ENCODE measurements around the gene GPA33.

Gene GPA33, protein sequence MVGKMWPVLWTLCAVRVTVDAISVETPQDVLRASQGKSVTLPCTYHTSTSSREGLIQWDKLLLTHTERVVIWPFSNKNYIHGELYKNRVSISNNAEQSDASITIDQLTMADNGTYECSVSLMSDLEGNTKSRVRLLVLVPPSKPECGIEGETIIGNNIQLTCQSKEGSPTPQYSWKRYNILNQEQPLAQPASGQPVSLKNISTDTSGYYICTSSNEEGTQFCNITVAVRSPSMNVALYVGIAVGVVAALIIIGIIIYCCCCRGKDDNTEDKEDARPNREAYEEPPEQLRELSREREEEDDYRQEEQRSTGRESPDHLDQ

DNA sequence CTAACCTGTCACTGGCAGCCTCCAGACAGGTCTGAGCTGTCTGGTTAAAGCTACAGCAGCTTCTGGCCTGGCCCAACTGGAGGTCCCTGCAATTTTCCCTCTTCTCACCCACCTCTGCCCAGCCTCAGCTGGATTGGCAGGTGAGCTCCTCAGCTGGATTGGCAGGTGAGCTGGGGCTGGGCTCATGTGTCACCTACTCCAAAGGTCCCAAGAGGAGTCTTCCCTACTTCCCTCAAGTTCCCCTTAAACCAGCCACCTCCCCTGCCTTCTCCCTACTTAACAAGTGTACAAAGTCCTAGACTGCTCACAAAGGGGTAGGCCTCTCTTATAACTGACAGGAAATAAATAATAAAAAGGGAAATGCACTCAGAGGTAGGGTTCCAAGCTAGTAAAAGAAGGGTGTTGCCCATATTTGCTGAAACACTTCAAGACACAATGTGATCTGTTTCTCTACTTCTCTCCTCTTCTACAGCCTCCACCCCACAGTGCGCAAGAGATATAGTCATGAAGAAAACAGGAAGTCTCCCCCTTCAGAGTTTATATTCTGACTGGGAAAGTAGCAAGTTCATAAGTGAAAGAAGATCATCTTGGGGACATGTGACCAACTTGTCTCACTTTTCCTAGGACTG is at the start of gene GPA33:
TSS of gene GPA33 (minus strand) at position 64 of the 629 bp plus-strand sequence. CDS start 90 bp downstream, outside the sequence.
- no peak for DNase-seq

DNA sequence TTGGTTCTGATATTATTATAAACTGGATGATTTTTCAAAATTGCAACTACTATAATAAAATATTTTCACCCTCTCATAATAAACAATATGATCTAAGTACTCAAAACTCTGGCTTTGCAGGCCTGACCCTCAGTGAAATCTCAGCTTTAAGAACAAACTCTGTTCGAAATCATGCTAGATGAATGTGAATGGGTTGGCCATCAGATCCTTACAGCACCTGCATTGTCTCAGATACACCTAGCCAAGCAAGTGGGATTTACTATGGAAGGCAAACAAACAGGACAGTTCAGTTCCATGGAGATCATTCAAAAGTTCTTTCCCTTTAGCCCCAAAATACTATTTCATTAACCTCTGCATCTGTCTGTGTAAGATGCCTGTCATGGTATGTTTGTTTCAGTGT is 48.5 kb upstream of the GPA33 start:
- DNase-seq: no peak

DNA sequence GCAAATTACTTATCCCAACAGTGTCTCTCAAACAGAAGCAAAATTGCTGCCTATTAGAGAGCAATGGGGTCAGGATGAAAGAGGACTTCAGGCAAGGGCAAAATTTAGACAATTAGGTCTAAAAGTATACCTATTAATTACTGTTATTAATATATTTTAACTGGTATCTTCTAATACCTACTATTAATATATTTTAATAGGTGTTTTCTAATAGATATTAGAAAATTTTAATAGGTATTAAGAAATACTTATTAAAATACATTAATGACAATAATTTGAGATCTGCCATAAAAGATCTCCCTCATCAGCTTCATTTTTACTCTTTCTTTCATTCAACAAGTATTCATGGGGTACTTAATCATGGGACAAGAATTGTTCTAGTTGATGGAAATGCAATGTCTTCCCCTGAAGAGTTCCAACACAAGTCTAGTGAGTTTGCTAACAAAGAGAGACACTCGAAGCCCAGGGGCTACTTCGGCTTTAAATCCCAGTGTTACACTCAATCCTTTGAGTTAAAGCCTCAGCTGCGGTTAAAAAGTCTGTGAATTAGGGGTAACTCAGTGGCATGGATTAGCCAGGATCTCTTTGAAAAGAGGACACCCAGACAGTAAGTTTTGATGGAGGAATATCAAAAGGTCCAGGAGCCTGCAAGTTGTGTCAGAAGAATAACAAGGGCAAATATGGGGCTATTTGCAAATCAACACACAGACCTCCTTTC is 47.8 kb upstream of the GPA33 start:
- no peak for DNase-seq

DNA sequence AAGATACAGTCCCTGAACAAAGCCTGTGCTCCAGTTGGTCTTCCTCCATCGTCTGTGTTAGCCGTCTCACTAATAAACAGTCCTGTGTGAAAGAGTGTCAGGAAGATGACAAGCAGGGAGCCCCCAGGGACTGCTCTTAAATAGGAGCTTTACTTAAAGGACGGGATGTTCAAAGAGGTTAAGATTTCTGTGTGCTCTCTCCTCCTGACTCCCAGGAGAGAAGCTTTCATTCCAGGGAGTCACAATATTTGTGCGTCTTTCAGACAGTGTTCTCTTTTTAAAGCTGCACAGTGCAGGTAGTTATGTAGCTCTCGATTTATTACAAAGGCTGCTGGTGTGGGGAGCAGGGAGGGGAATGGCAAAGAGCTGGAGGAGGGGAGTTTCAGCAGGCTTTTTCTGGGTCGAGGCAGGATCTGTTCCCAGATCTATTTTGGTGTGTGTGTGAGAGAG is 47.2 kb upstream of the GPA33 start:
- DNase-seq: no peak

DNA sequence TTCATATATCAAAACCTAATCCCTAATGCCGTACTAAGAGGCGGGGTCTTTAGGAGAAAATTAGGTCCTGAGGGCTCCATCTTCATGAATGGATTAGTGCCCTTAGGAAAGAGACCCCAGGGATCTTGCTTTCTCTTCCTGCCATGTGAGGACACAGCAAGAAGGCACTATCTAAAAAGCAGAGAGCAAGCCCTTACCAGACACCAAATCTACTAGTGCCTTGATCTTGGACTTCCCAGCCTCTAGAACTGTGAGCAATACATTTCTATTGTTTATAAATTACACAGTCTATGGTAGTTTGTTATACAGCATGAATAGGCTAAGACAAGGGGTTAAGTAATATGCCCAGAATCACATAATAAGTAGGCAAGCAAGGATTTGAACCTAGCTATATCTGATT is 46.6 kb upstream of the GPA33 start:
- DNase-seq: no peak

DNA sequence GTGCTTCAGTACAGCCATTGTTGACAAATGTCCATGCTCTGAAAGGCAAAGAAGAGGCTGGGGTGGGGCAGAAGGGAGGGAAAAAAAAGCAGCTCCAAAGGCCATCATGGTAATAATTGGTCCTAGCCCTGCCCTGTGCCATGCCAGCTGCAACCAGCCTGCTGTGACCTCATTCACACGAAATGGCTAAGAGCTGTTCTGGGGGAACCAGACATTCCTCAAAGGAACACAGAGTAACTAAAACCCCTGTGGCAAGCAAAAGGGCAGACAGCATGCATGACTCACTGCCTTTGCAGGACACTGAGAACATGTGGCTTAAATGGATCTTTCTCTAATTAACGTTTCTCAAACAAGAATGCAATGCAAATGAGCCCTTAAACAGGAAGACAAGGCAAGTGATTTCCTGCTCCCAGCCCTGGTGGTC is 46.0 kb upstream of the GPA33 start:
- DNase-seq: no peak

DNA sequence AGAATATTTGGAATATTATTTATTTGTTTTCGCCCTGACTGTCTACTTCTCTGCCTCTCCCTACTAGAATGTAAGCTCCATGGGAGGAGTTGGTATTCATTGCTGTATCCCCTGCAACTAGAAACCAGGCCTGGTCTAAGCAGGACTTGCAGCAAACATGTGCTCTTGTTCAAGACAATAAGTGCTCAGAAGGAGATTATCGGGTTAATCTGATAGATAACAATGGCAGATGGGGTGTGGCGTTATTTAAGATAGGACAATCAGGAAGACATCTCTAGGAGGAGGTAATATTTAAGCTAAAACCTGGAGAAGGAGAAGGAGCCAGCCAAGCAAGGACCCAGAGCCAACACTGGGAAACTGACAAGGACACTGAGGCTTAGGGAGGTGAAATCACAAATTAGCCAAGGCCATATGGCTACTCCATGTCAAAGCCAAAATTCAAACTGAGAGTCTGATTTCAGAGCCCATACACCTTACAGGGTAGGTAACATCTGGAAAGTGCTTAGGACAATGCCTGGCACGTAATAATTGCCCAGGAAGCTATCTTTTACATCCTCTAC is 45.2 kb upstream of the GPA33 start:
- DNase-seq: no peak

DNA sequence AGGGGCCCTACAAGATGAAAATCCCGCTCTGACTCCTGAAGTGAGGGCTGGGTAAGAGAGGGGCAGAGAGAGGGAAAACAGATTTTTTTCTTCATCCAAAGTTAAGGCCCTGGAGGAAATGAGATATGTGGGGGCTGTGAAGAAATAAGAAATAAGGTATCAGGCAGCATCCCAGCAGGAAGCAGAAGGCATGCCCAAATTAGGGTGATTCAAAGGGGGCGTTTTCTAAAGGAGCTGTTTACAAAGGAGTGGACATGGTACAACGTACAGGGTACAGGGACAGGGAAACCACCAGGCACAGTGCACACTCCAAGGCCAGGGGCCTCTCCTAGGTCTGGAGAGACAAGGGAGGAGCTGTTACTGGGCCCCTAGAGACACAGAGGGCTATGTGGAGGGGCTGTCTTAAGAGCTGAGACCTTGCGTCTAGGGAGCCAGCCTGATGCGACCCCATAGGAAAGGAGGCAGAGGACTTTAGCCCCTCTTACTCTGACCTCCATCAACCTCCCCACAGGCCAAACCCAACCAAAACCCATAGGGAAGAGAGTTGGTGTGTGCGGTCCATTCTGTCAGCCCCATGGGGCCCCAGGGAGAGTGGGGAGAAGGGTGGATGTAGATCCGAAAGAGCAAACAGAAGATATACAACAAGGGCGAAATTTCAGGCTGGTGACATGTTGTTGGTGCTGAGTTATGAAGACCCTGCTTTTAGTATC is 42.3 kb upstream of the GPA33 start:
- no peak for DNase-seq

DNA sequence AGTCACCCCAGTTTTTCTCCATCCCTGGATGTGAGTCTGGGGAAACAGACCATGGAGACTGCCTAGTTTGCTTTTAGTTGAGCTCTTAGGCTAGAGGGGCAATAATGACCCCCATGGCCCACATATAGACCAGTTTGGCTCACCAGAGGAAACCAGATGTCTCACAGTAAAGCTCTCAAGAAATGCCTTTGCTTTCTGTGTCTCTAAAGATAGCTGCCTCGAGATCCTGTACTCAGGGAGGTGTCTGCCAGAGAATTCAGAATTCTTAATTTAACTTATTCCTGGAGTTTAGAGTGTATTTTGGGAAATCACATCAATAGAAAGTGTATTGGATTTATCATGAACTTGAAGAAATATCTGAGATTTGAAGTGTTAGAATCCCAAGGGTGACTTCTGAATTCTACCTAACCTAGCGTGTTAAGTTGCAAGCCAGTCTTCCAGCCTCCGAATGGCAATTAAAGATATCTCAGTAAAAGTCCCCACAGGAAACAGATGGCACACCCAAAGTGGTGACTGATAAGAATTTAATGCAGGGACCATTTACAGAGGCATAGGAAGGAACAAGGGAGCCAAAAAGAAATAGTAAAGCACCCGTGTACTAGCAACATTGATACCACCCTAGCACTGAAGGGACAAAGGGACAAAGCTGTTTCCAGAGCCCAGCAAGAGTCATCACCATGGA is 40.8 kb upstream of the GPA33 start:
- no peak for DNase-seq

DNA sequence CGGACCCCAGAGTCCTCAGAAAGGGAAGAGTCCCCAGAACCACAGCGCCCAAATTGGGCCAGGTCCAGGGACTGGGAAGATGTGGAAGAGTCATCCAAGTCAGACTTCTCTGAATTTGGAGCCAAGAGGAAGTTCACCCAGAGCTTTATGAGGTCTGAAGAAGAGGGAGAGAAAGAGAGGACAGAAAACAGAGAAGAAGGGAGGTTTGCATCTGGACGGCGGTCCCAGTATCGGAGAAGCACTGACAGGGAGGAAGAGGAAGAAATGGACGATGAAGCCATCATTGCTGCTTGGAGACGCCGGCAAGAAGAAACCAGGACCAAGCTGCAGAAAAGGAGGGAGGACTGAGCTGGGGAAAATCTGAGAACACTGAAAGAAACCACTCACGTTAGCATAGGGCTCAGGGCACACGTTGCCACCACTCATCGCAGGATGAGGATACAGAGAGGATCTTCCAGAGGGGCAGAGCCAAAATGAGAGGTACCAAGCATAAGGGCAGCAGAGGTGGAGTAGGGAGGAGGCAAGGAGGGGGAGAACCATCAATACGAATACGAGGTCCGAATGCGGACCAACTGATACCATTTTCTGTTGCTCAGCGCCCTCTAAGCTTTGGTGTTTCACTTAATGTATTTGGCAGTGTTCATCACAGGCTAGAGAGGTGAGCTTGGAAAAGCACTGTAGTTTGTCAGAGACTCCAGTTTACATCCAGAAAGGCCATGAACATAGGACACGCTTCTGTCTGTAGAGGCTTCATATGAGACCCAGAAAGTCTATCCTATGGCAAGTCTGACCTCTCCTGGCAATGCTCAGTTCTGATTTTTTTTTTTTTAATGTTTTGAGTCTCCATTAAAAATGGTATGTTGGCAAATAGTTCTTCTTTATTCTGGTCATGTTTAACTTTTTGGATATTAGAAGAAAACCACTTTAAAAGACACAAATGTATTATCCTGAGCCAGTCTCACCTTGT is 38.4 kb upstream of the GPA33 start:
- DNase-seq: no peak

DNA sequence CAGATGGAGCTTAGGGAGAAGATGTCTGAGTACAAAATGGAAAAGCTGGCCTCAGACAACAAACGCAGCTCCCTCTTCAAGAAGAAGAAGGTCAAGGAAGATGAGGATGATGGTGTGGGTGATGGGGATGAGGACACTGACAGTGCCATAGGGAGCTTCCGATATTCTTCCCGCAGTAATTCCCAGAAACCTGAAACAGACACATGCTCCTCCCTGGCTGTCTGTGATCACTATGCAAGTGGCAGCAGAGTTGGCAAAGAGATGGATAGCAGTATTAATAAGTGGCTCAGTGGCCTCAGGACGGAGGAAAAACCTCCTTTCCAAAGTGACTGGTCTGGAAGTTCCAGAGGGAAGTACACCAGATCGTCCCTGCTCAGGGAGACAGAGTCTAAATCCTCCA is 37.5 kb upstream of the GPA33 start:
- DNase-seq: no peak

DNA sequence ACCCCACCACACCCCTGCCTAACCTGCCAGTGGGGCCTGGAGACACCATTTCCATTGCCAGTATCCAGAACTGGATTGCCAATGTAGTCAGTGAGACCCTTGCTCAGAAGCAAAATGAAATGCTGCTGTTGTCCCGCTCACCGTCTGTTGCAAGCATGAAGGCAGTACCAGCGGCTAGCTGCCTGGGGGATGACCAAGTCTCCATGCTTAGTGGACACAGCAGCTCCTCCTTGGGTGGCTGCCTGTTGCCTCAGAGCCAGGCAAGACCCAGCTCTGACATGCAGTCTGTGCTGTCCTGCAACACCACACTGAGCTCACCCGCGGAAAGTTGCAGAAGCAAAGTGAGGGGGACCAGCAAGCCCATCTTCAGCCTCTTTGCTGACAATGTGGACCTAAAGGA is 37.1 kb upstream of the GPA33 start:
- DNase-seq: no peak

DNA sequence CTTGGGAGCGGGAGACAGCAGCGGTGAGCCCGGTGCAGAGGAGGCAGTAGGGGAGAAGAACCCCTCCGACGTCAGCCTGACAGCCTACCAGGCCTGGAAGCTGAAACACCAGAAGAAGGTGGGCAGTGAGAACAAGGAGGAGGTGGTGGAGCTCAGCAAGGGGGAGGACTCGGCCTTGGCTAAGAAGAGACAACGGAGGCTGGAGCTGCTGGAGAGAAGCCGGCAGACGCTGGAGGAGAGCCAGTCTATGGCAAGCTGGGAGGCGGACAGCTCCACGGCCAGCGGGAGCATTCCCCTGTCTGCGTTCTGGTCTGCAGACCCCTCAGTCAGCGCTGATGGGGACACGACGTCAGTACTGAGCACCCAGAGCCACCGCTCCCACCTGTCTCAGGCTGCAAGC is 36.6 kb upstream of the GPA33 start:
- no peak for DNase-seq

DNA sequence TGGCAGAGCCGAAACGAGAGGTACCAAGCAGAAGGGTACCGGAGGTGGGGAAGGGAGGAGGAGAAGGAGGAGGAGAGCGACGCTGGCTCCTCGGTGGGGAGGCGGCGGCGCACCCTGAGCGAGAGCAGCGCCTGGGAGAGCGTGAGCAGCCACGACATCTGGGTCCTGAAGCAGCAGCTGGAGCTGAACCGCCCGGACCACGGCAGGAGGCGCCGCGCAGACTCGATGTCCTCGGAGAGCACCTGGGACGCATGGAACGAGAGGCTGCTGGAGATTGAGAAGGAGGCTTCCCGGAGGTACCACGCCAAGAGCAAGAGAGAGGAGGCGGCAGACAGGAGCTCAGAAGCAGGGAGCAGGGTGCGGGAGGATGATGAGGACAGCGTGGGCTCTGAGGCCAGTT is 36.1 kb upstream of the GPA33 start:
- no peak for DNase-seq

DNA sequence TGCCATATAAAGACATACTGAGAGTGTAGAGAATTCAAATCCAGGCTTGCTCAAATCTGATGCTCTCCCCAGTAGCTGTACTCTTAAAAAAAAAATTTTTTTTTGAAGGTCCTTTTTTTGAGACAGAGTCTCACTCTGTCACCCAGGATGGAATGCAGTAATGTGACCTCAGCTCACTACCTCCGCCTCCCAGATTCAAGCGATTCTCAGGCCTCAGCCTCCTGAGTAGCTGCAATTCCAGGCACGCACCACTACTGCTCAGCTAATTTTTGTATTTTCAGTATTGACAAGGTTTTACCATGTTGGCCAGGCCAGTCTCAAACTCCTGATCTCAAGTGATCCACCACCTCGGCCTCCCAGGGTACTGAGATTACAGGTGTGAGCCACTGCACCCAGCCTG is 32.4 kb upstream of the GPA33 start:
- no peak for DNase-seq

DNA sequence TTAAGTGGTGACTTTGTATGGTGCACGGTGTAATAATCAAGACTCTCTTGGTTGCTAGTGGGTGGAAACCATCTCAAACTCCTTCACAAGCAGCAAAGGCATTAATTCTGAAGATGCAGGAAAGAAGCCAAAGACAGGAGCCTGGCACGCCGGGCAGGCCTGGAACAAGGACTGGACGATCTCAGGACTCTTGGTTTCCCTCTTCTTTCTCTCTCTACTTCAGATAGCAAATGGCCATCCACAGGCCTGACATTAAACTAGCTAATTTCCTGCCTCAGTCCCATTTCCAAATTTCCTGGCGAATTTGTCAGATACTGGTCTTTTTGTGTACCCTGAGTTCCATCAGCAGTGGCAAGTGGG is 31.9 kb upstream of the GPA33 start:
- DNase-seq: no peak

DNA sequence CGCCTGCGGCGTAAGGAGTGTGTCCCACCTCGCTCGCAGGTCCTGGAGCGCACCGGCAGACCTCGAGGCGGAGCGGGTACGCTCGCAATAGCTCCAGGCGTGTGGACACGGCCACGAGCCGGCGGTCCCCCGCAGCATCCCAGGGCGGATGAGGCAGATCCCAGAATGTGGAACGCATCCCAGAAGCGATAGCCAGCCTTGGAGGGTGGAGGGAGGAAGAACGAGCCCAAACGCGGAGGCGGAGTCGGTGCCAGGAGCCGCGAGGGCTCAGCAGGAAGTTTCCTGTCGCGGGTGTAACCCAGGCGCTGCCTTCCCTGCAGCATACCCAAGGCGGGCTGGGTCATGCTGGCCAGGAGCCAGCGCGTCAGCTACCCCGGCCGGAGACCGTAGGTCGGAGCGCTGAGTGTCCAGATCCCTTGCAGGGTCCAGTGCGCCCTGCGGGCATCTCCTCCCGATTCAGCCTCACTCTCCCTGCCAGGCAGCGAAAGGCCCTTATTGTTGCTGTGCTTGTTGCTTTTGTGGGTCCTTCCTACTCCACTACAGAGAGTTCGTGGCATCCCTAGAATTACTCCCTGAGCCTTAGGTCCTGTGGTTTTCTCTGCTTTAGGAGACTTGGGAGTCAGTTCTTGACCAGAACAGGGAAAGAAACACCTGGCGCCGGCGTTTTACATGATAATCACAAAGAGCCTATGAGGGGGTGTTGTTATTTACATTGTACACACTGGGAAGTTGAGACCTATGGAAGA is 31.4 kb upstream of the GPA33 start:
- no peak for DNase-seq

DNA sequence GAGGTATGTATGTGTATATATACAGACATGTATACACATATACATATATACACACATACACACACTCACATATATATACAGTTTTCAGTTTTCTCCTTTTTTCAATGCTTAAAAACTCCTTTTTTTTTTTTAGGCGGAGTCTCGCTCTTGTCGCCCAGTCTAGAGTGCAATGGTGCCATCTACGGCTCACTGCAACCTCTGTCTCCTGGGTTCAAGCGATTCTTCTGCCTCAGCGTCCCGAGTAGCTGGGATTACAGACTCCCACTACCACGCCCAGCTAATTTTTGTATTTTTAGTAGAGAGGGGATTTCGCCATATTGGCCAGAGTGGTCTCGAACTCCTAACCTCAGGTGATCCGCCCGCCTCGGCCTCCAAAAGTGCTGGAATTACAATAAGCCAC is 30.7 kb upstream of the GPA33 start:
- no peak for DNase-seq

DNA sequence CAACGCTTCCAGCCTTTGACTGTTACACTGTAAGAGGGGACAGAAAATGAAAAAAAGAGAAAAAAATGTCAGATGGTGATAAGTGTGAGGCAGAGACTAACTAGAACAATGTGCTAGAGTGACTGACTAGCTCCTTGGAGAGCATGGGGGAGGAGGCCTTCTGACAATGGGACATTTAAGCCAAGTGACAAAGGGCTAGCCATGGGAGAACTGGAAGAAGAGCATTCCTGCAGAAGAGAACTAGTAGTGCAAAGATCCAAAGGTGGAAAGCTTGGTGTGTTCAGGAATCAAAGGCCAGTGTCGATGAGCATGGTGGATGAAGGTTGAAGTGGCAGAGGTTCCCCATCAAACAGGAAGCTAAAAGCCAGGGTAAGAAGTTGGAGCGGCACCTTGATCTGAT is 29.5 kb upstream of the GPA33 start:
- DNase-seq: no peak

DNA sequence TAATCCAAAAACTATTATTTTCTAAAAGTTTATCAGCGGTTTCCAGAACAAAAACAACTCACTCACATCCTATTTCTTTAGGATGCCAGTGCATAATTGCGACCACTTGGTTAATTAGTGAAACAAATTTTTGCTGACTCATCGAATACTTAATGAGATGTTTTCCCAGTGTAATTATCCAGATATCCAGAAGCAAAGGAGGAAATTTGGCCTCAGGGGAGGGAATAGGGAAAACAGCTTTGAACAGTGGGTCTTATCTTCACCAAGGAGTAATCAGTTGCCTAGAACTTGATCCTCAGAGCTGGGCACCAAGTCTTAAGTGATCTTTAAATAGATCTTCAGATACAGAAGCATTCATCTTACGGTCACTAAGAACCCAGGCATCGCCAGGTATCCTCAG is 28.0 kb upstream of the GPA33 start:
- DNase-seq: no peak

DNA sequence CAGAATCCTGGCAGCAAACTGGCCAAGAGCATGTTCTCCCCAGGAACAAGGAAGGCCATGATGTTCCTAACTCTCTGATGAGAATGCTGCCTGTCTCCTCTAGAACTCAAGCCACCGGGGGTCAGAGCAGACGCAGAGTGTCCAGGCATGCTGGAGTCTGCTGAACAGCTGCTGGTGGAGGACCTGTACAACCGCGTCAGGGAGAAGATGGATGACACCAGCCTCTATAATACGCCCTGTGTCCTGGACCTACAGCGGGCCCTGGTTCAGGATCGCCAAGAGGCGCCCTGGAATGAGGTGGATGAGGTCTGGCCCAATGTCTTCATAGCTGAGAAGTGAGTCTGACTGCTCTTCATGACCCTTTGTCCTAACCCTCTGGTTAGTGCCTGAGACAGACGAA is 27.0 kb upstream of the GPA33 start:
- DNase-seq: no peak
